ENCODE results near the gene GLRA3.

Gene GLRA3

DNA sequence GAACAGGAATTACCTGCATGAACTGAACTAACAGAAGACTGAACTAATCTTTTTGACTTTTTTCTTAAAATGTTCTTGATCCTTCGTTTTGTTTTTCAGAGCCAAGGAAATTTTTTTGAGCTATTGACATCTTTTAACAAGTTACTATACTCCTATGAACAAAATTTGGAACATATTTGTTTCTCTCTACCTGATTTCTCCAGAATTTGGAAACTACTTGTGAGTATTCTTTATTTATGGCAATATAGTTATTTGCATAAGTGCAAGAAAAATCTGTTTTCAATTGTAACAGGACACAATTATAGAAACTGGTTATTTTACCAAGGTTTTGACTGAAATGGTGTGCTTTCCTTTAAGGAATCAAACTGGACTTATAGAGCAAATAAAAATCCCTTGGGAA lies 217.3 kb downstream of the GLRA3 start:
- DNase-seq (ENCODE audit: insufficient read length) (no peak), FAIRE-seq (no peak)
- TF ChIP-seq POLR2A (IDR thresholded peaks at IDR 0.05; ENCODE audit: low read depth, low read length): no peak
- TF ChIP-seq POLR2AphosphoS5 (IDR thresholded peaks at IDR 0.05; ENCODE audit: low read depth, low read length): no peak
- TF ChIP-seq TAF1 (IDR thresholded peaks at IDR 0.05; ENCODE audit: borderline replicate concordance, low read depth, low read length): no peak

DNA sequence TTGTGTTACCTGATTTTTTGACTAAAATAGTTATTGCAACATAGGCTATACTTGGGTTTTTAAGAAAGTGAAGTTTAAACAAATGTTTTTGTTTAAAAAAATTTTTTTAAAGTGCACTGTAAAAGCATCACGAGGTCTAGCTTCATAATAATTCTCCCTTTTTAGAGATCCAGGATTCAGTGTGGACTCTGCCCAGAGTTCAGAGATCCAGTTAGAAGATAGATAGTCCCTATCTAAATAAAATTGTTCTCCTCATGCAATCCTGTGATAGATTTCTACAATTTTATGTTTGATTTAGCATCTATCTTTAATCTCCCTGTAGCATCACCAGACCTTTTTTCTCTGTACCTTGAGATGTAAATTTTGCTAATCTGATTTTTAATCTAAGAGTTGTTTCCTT lies 221.3 kb downstream of the GLRA3 start:
- TF ChIP-seq POLR2AphosphoS5 (IDR thresholded peaks at IDR 0.05; ENCODE audit: low read depth, low read length) (no peak), TAF1 (IDR thresholded peaks at IDR 0.05; ENCODE audit: borderline replicate concordance, low read depth, low read length) (no peak)
- DNase-seq (ENCODE audit: insufficient read length): no peak
- FAIRE-seq: no peak

DNA sequence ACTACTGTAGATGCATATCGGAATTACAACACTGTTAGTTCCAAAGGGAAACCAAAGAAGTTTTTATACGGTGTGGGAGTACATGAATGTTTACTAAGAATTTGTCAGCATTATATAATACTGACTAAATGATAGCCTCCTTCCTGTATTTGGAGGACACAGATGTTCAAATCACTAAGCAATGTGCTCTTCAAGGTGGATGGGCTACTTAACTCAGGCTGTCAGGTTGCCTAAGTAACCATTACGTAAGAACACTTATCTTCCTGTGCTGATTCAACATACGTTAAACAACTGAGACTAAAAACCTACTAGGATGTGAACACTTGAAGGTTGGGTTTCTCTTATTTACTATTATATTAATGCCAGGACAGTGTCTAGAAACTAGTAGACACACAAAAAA lies 224.8 kb downstream of the GLRA3 start:
- FAIRE-seq: no peak
- DNase-seq (ENCODE audit: insufficient read length): no peak
- TF ChIP-seq POLR2A (IDR thresholded peaks at IDR 0.05; ENCODE audit: low read depth, low read length) (no peak), POLR2AphosphoS5 (IDR thresholded peaks at IDR 0.05; ENCODE audit: low read depth, low read length) (no peak), TAF1 (IDR thresholded peaks at IDR 0.05; ENCODE audit: borderline replicate concordance, low read depth, low read length) (no peak)

DNA sequence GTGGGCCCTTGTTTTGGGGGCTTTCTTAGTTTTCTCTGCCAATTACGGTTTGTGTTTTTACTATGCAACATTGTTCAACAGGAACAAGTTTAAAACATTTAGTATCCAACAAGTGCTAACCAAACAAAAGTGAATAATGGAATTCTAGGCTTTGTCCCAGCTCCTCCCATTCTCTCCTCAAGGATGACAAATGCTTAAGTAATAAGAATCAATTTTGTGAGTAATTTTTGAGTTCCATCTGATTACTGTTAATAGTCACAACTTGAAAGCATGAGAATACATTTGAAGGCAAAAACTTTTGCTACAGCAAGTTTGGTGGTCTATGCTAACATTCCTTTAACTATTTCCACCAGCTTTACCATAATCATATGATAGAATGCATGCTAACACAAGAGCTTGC lies 228.7 kb downstream of the GLRA3 start:
- DNase-seq (ENCODE audit: insufficient read length): no peak
- no peak for FAIRE-seq
- TF ChIP-seq POLR2AphosphoS5 (IDR thresholded peaks at IDR 0.05; ENCODE audit: low read depth, low read length) (no peak), POLR2A (IDR thresholded peaks at IDR 0.05; ENCODE audit: low read depth, low read length) (no peak), TAF1 (IDR thresholded peaks at IDR 0.05; ENCODE audit: borderline replicate concordance, low read depth, low read length) (no peak)

DNA sequence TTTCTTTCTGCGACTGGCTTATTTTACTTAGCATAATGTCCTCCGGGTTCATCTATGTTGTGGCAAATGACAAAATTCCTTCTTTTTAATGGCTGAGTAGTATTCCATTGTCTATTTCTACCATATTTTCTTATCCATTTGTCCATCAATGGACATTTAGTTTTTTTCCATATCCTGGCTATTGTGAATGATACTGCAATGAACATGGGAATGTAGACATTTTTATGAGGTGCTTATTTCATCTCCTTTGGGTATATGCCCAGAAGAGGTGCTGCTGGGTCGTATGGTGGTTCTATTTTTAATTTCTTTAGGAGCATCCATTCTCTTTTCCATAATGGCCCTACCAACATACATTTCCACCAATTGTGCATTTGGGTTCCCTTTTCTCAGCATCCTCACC lies 230.2 kb downstream of the GLRA3 start:
- DNase-seq (ENCODE audit: insufficient read length) (no peak), FAIRE-seq (no peak)
- TF ChIP-seq TAF1 (IDR thresholded peaks at IDR 0.05; ENCODE audit: borderline replicate concordance, low read depth, low read length): no peak
- TF ChIP-seq POLR2AphosphoS5 (IDR thresholded peaks at IDR 0.05; ENCODE audit: low read depth, low read length): no peak
- no peak for TF ChIP-seq POLR2A (IDR thresholded peaks at IDR 0.05; ENCODE audit: low read depth, low read length)

DNA sequence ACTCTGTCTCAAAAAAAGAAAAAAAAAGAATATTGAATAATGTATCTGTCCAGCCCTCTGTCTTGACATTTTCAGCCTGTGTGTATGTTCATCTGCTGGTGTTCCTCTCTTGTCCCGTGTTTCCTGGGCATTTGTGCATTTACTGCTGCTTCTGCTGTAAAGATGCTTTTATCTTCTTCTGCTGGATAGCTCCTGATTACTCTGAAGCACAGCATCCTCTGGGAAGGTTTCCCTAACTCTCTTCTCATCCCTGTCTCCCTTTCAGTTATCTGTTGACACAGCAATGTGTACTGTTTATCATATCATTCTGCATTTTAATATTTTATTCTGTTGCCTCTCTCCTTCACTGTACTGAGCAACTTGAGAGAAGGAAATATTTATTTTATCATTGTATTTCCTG lies 232.5 kb downstream of the GLRA3 start:
- FAIRE-seq: no peak
- no peak for TF ChIP-seq TAF1 (IDR thresholded peaks at IDR 0.05; ENCODE audit: borderline replicate concordance, low read depth, low read length)
- no peak for TF ChIP-seq POLR2A (IDR thresholded peaks at IDR 0.05; ENCODE audit: low read depth, low read length)
- no peak for TF ChIP-seq POLR2AphosphoS5 (IDR thresholded peaks at IDR 0.05; ENCODE audit: low read depth, low read length)
- no peak for DNase-seq (ENCODE audit: insufficient read length)

DNA sequence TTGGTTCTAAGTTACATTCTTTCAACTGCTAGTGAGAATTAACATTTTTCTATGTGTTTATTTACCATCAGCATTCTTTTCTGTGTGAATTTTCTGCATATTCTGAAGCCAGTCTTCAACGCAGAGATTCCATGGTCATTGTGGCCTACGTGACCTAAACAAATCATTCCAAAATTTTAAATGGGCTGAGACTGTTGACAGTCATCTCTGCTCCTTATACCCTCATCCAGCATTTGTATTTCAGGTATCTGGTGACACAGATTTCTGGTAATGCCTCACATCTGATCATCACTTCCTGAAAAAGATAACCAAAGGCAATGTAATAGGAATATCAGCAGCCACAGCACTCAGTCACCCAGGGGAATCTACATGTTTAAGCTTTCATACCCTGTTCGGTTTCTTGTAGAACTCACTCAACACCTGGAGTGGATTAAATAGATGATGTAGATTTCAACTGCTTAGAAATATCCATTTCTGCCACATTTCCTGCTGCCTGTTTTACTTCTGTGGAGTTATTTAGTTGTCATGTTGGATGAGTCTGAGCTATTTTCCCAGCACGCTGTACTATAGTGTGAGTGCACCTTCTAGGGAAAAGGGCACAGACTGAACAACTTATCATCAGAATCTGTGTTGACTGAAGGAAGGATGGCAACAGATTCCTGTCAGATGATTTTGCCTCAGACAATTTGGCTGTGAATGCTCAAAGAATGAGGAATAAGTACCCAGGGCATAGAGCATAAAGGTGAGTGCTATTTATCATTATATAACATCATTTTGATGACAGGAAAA lies 233.7 kb downstream of the GLRA3 start:
- FAIRE-seq: no peak
- DNase-seq (ENCODE audit: insufficient read length): no peak
- TF ChIP-seq TAF1 (IDR thresholded peaks at IDR 0.05; ENCODE audit: borderline replicate concordance, low read depth, low read length) (no peak), POLR2A (IDR thresholded peaks at IDR 0.05; ENCODE audit: low read depth, low read length) (no peak), POLR2AphosphoS5 (IDR thresholded peaks at IDR 0.05; ENCODE audit: low read depth, low read length) (no peak)

DNA sequence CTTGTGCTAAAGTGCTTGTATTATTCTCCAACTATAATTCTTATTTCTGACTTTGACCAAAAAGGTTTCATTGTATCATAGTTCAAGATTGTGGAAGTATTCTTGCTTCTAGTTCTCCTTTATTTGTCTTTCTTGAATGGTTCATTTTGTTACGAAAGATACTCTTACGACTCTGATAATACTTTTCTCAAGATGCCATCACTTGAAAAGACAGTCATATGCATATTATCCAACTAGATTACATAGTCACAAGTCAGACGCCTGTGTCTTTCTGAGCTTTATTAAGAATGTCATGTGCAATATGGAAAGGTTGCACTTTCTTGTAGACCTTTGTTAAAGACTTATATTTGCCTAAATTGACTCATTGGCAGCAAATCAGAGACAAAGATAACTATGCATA lies 235.3 kb downstream of the GLRA3 start:
- FAIRE-seq (no peak), DNase-seq (ENCODE audit: insufficient read length) (no peak)
- TF ChIP-seq TAF1 (IDR thresholded peaks at IDR 0.05; ENCODE audit: borderline replicate concordance, low read depth, low read length): no peak
- no peak for TF ChIP-seq POLR2AphosphoS5 (IDR thresholded peaks at IDR 0.05; ENCODE audit: low read depth, low read length)
- no peak for TF ChIP-seq POLR2A (IDR thresholded peaks at IDR 0.05; ENCODE audit: low read depth, low read length)

DNA sequence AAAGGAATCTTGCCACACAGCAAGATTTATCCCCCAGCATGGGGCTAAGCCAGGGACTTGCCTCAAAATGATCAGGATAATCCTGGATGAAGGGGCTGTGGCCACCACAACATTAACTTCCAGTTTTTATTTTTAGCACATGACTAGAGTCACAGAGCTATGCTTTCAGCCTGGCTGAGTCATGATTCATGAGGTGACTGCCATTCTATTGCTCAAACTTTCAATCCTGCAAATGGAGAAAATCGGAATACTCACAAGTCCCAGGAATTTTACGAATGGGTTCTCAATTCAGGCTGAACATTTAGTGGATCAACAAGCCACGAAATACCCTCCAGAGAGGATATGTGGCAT lies 236.1 kb downstream of the GLRA3 start:
- no peak for FAIRE-seq
- no peak for DNase-seq (ENCODE audit: insufficient read length)
- no peak for TF ChIP-seq POLR2A (IDR thresholded peaks at IDR 0.05; ENCODE audit: low read depth, low read length)
- TF ChIP-seq POLR2AphosphoS5 (IDR thresholded peaks at IDR 0.05; ENCODE audit: low read depth, low read length): no peak
- TF ChIP-seq TAF1 (IDR thresholded peaks at IDR 0.05; ENCODE audit: borderline replicate concordance, low read depth, low read length): no peak

DNA sequence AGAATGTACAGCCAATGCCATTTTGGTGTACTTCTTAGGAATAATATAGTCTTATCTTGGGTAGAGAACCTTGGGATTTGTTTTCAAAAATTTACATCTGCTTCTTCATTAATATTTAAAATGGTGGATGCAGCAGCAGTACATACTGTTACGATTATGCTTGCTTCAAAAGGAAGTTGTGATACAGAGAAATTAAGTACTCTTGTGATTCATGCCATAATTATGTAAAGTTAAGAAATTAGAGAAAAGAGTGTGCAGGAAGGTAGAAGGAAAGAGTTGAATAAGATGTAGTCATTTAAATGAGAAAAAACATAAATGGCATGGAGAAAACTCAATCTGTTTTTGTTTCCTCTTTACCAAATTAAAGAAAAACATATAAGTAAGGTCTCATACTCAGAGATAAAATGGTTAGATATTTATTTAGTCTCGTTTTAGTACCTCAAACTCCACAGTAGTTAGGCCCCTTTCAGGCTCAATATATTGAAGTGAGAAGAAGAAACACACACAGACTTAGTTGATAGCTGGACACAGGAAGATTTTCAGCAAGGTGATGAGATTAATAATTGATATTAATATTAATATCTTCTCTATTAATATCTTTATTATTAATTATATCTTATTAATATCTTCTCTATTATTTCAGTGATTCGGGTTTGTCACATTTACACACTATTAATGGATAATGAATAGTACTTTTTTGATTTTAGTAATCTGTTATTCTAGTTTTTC lies 236.6 kb downstream of the GLRA3 start:
- no peak for TF ChIP-seq POLR2A (IDR thresholded peaks at IDR 0.05; ENCODE audit: low read depth, low read length)
- DNase-seq (ENCODE audit: insufficient read length): no peak

DNA sequence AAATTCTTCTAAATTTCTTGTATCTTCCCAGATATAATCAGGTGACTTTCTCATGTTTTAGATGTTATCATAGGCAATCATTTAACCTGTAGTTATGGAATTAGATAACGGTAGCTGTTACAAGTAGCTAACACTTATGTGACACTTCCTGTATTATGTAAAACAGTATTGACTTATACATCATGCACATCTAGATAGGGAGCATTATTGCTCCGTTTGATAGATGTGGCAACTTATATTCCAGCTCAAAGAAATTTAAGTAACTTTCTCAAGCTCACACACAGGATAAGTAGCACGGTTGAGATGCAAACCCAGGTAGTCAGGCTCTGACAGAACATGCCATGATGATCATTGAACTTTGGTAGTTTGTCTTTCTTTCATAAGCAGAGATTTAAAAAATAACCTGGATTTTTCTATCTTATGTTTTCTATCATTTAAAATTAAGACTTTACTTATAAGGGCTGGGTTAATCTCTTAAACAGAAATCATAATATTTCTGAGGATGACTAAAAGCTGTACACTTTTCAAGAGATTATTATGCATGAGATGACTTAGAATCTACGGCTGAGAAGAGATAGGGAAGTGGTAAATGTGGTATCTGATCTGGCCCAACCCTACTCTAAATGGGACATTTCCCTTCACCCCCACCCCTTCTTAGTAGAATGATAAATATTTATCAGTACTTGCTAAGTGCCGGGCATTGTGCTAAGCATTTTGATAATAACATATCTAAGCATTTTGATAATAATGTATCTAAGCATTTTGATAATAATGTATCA lies 237.6 kb downstream of the GLRA3 start:
- DNase-seq (ENCODE audit: insufficient read length): no peak
- no peak for FAIRE-seq
- TF ChIP-seq TAF1 (IDR thresholded peaks at IDR 0.05; ENCODE audit: borderline replicate concordance, low read depth, low read length) (no peak), POLR2A (IDR thresholded peaks at IDR 0.05; ENCODE audit: low read depth, low read length) (no peak), POLR2AphosphoS5 (IDR thresholded peaks at IDR 0.05; ENCODE audit: low read depth, low read length) (no peak)

More for the DNA sequence above, 236.6 kb downstream of the GLRA3 start:
- FAIRE-seq: no peak

All from GM12892 (cell line).